Upper lobe of right lung (tissue), 1 donor: ENCODE results near the gene LYL1. TPM values are rescaled to one million over a fixed set of nuclear protein-coding genes. Genes with fewer than 3 reads are reported as not detected.

Experiments
- ATAC-seq: fragments of 200-7000 bp; cut with Tn5 transposase; one replicate; pipeline ENCODE4 v1.9.1; 2020; ENCODE audit warnings: mild to moderate bottlenecking, moderate library complexity
- DNase-seq: peaks from one replicate; pipeline ENCODE4 v3.0.0-alpha.2; 2020
- H3K27ac ChIP-seq: fragments of 200-600 bp; one replicate; pipeline ENCODE4 v1.8.0; 2022
- H3K27me3 ChIP-seq: fragments of 200-600 bp; one replicate; pipeline ENCODE4 v1.8.0; 2022; ENCODE audit warnings: mild to moderate bottlenecking
- H3K36me3 ChIP-seq: fragments of 200-600 bp; one replicate; pipeline ENCODE4 v1.8.0; 2022
- H3K4me1 ChIP-seq: fragments of 200-600 bp; one replicate; pipeline ENCODE4 v1.8.0; 2022
- H3K4me3 ChIP-seq: fragments of 200-600 bp; one replicate; pipeline ENCODE4 v1.8.0; 2022; ENCODE audit warnings: mild to moderate bottlenecking
- H3K9me3 ChIP-seq: fragments of 200-600 bp; one replicate; pipeline ENCODE4 v1.8.0; 2022
- CTCF ChIP-seq: fragments of 200-600 bp; IDR thresholded peaks from one replicate; pipeline ENCODE4 v1.8.0; 2022; ENCODE audit warnings: antibody characterized with exemption
- intact Hi-C: fragments of 100-400 bp; cut with DNase I; formaldehyde crosslinking; loops from one replicate; pipeline ENCODE4 v1.11.0; 2022
- total RNA-seq: library from RNA; stranded (reverse); fragmentation: NEBNext Ultra II Directional; extraction: Animal tissue kit (Norgen Biotek cat#: 25700); gene quantifications from one replicate; pipeline ENCODE4 v1.2.1, GENCODE V29; 2021
- donor health status: DM: no; HTN: yes; CAD: no; lungs with severe emphysema.

LYL1 gene
- total RNA-seq, 1 donor from 2014 or later: 21.8 TPM

- peaks cover 41% of the 10 kb centered on the region for H3K36me3 ChIP-seq
- no peak overlapping the region for H3K4me3 ChIP-seq
- H3K9me3 ChIP-seq: no peaks in the 10 kb centered on the region
- DNase-seq: peak; percentile 79
- ATAC-seq: peak; percentile 68
- TF ChIP-seq CTCF: no peak
- intact Hi-C loops: no loop called here
- peak overlapping the region; percentile 60 for H3K27ac ChIP-seq
- peaks cover 49% of the 10 kb centered on the region for H3K4me1 ChIP-seq
- H3K27me3 ChIP-seq: no peaks in the 10 kb centered on the region
These were observed 23.1 kb downstream of the LYL1 start for GRCh38 chr19:13079542-13079986.

GRCh38 chr19:13078897-13079541, 23.6 kb downstream of the LYL1 start:
- no peak overlapping the region for H3K4me3 ChIP-seq

GRCh38 chr19:13078381-13078780, 24.3 kb downstream of the LYL1 start:
- Histone ChIP-seq H3K9me3 (no peaks in the 10 kb centered on the region), H3K4me1 (peaks cover 49% of the 10 kb centered on the region), H3K27me3 (no peaks in the 10 kb centered on the region), H3K27ac (peak overlapping the region; percentile 60), H3K4me3 (no peak overlapping the region), H3K36me3 (peaks cover 37% of the 10 kb centered on the region)
- intact Hi-C loops: no loop called here
- ATAC-seq (no peak), DNase-seq (no peak)
- no peak for TF ChIP-seq CTCF

More at GRCh38 chr19:13078897-13079541, 23.6 kb downstream of the LYL1 start:
- H3K4me1 ChIP-seq: peaks cover 49% of the 10 kb centered on the region
- DNase-seq (no peak), ATAC-seq (peak; percentile 23)
- TF ChIP-seq CTCF: no peak
- no peaks in the 10 kb centered on the region for H3K27me3 ChIP-seq
- H3K27ac ChIP-seq: peak overlapping the region; percentile 60
- H3K9me3 ChIP-seq: no peaks in the 10 kb centered on the region
- intact Hi-C loops: no loop called here
- H3K36me3 ChIP-seq: peaks cover 37% of the 10 kb centered on the region

GRCh38 chr19:13077240-13077639, 25.4 kb downstream of the LYL1 start:
- H3K4me1 ChIP-seq: peaks cover 49% of the 10 kb centered on the region
- intact Hi-C loops: no loop called here
- no peaks in the 10 kb centered on the region for H3K27me3 ChIP-seq
- peaks cover 39% of the 10 kb centered on the region for H3K36me3 ChIP-seq
- no peak for TF ChIP-seq CTCF
- no peak for DNase-seq
- no peaks in the 10 kb centered on the region for H3K9me3 ChIP-seq
- H3K27ac ChIP-seq: peak overlapping the region; percentile 51
- no peak overlapping the region for H3K4me3 ChIP-seq
- no peak for ATAC-seq

GRCh38 chr19:13076787-13077186, 25.9 kb downstream of the LYL1 start:
- H3K4me1 ChIP-seq: peaks cover 48% of the 10 kb centered on the region
- ATAC-seq (no peak), DNase-seq (no peak)
- TF ChIP-seq CTCF: no peak
- H3K36me3 ChIP-seq: peaks cover 39% of the 10 kb centered on the region
- no peaks in the 10 kb centered on the region for H3K9me3 ChIP-seq
- intact Hi-C loops: no loop called here
- peak overlapping the region; percentile 51 for H3K27ac ChIP-seq
- no peaks in the 10 kb centered on the region for H3K27me3 ChIP-seq
- no peak overlapping the region for H3K4me3 ChIP-seq

GRCh38 chr19:13076320-13076719, 26.3 kb downstream of the LYL1 start:
- Histone ChIP-seq H3K4me1 (peaks cover 44% of the 10 kb centered on the region), H3K4me3 (no peak overlapping the region), H3K27ac (peak overlapping the region; percentile 51), H3K9me3 (no peaks in the 10 kb centered on the region), H3K36me3 (peaks cover 39% of the 10 kb centered on the region), H3K27me3 (no peaks in the 10 kb centered on the region)
- TF ChIP-seq CTCF: no peak
- intact Hi-C loops: no loop called here
- DNase-seq: no peak
- ATAC-seq: no peak
